Endothelial cell of hepatic sinusoid (primary cell): ENCODE measurements around the gene PLA2G2C.

Source experiments
- in situ Hi-C: cut with HindIII; loops from 2 replicates; pipeline ENCODE4 v1.10.0; 2017; ENCODE audit warnings: low sequenced_read_pairs

PLA2G2C gene

DNA sequence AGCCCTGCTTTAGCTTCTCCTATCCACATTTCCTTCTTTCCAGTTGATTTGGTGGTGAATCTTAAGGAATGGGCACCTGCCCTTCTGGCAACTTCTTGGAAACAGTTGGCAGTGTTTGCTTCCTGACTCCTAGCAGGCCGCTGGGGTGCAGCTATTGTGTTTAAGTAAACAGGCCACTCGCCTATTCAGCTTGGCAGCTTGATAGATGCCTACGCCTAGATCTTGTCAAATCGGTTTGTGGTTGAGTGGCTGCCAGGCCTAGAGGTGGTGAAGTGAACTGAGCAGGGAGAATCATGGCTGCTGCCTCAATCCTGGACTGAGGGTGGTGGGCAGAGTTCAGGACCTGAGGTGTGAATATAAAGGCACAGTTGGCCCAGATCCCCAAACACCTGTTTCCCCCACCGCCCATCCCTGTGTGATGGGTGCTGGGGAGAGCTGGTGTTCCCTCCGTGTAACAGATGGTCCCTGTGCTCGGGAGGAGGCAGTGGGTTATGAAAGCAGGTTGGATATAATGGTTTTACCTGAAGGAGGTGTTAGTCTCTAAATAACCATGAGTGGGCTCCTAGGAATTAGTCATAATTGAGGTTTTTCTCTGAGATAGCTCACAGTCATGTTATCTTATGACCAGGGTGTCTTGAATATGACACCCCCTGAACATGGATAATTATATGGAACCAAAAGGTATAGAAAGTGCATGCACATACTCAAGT lies 940 bp upstream of the PLA2G2C start:
- in situ Hi-C loops = no loop called here

DNA sequence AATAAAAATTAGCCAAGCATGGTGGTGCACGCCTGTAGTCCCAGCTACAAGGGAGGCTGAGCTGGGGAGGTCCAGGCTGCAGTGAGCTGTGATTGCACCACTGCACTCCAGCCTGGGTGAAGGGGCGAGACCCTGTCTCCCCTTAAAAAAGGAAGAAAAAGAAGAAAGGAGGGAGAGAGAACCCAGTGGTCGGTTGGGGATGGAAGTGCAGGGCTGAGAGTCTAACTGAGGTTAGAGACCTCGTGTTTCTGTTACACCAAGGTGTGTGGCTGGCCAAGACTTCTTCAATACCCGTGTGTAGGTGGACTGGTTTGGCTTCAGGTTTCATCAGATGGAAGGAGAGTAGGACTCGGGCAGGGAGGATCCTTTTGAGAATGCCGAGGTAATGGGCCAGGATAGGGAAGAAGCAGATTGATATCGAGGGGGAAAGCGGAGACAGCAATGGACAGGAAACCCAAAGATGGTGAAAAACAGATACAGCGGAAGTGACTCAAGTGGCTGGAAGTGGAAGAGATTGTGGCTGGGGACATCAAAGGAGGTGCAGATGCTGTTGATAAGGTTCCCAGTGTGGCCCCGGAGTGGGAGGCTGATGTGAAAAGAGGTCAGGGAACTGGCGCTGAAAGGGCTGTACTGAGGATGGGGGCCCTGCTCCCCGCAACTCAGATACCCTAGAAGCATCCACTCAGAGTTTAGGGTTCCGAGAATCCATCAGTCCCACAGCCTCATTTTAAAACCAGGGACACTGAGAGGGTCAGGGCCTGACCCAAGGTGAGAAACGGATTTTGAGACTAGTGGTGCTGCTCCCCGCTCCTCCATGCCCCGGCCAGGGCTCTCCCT lies 1.1 kb downstream of the PLA2G2C start:
- in situ Hi-C loops = no loop called here

DNA sequence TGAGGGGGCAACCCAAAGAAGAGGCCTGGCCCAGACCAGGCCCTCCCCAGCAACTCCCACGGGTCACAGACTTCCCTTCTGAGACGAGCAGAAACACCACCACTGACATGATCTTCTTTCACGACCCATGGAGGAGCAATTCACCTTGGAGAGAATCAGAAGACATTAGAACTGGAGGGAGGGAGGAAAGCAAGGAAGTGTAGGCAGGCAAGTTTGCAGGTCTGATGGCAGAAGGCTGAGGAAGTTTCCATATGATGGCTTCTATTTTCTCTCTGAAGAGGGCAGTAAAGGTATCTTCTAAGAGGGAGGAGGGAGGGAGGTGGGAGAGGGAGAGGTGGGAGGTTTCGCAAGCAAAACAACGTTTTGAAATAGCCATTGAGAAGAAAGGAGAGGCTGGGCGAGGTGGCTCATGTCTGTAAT lies 1.8 kb downstream of the PLA2G2C start:
- in situ Hi-C loops = no loop called here

DNA sequence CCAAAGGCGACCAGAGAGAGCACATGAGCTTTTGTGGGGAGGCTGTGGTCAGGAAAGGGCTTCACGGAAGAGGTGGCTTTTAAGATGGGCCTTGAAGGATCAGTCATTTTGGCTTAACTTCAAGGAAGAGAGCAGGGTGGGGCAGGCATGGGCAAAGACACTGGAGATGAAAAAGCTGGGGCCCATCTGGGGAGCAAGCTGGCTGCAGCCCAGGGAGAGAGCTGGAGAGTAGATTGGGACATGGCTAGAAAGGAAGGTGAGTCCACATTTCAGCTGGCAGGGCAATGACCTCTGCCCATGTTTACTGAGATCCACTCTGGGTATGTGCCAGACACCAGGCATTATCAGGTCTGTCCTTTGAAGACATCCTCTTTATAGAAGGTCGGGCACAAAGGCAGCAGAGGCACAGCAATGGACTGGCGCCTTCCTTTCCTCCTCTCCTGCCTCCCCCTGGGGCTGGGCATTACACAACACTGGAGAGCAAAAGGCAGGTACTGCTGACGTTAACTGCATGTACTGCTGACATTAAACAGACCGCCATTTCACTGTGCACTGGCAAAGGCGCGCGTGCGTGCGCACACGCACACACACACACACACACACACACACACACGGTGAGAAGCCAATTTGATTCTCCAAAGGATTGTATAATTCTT lies 2.6 kb downstream of the PLA2G2C start:
- in situ Hi-C loops = no loop called here

DNA sequence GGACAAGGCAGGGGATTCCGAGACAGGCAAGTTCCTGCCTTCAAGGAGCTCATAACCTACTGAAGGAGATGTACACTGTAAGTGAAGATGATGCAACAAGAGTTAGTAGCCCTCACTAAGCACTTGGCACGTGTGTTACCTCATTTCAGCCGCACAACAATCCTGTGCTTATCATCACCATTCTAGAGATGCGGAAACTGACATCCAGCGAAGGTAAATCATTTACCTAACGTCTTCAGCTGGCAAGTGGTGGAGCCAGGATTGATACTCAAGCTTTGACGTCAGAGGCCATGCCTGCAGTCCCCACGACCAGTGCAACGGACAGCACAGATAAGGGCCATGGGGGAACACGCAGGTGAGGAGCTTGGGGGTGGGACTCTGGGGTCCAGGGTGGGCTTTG lies 3.3 kb downstream of the PLA2G2C start:
- in situ Hi-C loops = no loop called here

DNA sequence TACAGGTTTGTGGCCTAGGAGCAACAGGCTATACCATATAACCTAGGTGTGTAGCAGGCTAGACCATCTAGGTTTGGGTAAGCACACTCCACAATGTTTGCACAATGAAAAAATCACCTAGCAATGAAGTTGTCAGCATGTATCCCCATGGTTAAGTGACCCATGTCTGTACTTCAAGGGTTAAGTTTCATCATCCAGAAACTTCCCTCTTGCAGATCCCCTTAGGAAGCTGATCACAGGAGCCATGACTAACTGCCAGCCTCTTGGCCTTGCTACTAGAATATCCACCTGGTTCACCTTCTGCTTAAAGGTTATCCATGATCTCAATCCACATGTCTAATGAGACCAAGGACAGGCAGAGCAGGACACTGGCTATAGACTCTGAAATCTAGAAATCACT lies 3.9 kb downstream of the PLA2G2C start:
- in situ Hi-C loops = no loop called here

DNA sequence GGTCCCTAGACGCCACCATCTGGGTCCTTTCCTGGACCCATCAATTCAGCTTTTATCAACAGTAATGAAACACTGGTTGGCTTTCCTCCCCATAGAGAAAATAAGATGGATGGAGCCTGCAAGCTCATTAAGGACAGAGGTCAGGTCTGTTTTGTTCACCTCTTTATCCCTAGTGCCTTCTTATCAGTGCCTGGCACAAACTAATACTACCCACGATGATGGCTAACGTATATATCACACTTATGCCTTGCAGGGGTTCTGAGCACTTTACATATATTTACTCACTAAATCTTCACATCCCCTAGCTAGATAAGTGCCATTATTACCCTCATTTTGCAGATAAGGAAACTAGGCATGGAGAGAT lies 5.5 kb downstream of the PLA2G2C start:
- in situ Hi-C loops = no loop called here

DNA sequence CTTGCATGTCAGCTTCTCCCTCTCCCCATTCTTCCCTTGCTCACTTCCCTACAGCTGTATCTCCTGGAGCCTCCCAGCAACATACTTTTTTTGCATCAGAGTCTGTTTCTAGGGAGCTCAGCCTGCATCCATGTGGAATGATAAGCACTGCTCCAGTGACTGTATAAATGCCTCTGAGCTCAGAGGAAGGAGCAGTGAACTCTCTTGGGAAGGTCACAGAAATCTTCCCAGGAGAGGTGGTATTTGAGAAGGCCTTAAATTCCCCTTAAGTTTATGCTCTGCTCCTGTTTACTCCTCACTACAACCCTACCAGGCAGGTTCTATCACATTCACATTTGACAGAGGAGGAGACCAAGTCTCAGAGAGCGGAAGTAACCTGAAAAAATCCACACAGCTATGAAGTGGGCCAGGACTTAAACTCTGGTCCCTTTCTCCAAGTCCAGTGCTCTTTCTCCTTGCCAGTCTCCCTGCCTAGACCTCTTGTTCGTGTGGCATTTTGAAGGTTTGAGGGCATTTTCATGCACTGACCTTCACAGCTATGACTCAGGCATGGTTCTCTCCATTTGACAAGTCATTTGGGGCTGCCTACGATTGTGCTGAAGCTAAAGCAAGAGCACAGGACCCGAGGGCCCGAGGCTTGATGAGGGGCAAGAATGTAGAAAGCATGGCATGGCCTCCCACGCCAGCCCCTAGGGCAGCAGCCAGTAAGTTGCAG lies 6.0 kb downstream of the PLA2G2C start:
- in situ Hi-C loops = no loop called here

DNA sequence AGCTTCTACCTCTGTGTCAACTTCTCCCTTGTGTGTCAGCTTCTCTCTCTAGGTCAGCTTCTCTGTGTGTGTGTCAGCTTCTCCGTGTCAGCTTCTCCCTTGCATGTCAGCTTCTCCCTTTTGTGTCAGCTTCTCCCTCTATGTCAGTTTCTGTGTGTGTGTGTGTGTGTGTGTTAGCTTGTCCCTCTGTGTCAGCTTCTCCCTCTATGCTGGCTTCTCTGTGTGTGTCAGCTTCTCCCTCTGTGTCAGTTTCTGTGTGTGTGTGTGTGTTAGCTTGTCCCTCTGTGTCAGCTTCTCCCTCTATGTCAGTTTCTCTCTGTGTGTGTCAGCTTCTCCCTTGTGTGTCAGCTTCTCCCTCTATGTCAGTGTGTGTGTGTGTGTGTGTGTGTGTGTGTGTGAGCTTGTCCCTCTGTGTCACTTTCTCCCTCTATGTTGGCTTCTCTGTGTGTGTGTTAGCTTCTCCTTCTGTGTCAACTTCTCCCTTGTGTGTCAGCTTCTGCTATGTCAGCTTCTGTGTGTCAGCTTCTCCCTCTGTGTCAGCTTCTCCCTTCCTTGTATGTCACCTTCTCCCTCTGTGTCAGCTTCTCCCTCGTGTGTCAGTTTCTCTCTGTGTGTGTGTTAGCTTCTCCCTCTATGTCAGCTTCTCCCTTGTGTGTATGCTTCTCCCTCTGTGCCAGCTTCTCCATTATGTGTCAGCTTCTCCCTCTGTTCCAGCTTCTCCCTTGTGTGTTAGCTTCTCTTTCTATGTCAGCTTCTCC lies 6.8 kb downstream of the PLA2G2C start:
- in situ Hi-C loops = no loop called here

DNA sequence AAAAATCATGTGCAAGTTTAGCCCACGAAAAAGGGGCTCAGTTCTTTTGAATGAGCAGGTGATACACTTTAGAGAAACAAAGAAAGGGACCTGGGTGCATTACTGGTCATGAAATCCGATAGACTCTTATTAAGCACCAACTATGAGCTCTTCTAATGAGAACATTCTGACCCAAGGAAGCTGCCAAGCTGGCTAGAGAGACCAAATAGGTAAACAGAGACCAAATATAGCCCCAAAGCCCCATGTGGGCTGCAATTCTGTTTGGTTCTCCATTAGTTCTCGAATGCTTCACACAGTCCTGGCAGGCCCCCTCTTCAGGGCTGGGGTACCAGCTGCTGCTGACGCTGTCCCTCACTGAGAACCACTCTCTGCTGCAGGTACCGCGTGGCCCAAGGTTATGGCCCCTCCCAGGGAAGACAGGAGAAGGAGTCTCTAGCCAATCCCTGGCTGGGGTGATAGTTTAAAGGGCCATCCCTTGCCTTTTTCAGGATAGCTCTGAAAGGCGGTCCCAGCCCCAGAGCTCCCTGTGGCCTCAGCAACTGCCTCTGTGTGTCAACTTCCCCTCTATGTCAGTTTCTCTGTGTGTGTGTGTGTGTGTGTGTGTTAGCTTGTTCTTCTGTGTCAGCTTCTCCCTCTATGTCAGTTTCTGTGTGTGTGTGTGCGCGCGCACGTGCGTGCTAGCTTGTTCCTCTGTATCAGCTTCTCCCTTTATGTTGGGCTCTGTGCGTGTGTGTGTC lies 7.5 kb downstream of the PLA2G2C start:
- in situ Hi-C loops = no loop called here

DNA sequence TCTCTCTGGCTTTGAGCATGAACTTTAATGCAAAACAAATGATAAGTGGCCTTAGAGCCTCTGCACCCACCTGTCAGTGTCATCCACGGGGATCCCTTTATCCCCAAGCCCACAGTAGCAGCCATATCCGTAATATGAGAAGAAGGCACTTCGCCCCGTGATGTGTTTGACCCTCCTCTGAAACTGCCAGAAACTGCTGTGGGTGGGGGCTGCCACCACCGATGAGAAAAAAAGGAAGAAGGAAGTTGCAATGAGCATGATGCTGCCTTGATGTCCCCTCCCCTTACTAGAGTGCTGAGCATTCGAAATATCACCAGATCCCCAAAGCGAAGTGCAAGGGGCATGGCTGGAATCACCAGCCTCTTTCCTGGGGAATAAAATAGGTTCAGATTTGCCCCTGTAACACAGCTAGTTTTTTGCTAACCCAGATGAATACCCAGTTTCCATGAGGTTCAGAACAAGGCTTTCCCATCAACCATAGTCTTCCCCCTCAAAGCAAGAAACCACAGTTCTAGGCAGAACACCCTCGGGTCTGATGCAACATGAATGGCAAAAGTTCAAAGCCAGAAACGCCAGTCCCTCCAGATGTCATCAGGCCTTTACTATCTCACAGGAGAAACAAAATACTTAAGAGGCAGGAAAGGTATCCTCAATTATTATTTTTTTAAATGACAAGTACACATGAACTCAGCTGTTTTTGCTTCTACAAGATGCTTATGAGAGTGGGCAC lies 11.2 kb downstream of the PLA2G2C start:
- in situ Hi-C loops = loop anchor here (5.0 kb wide), 1 partner anchor 83 kb away; no protein-coding TSS in a partner anchor

DNA sequence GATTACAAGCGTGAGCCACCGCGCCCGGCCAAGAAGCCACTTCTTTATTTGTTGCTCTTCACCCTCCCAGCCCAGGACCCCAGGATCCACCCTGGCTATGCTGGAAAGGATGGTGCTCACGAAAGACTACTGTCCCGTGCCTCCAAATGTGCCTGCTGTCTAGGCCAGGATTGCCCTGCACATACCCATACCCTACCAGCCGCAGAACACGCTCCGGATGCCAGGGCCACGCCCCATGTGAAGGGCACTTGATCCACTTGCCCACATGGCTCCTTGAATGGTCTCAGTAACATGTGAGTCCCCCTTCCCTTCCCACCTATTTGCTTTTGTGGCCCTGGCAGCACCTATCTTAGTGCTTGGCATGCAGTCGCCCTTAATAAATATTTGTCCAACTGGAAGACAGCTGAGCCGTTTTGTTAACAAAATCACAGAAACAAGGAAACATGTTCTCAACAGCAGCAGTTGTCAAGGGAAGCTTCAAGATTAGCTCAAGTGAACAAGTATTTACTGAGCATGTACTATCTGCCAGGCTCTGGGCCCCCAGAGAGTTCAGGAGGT lies 14.2 kb downstream of the PLA2G2C start:
- in situ Hi-C loops = loop anchor here (5.0 kb wide), 1 partner anchor 80 kb away; no protein-coding TSS in a partner anchor

DNA sequence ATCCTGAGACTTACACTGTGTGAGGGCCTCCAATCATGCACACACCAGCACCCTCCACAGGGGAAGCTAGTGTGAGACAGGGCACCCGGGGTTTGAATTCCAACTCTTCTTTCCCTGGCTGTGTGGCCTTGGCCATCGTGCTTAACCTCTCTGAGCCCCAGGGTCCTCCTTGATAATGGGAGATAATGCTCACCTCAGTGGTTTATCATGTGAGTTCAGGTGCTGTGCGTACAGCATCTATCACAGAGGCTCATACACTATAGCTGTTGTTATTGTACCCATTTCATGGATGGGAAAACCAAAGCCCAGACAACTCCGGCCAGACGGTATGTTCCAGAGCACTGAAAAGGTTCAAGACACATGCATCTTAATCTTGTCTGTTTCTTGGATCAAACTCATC lies 16.4 kb downstream of the PLA2G2C start:
- in situ Hi-C loops = loop anchor here (5.0 kb wide), 2 partner anchors 58 to 78 kb away; no protein-coding TSS in a partner anchor

DNA sequence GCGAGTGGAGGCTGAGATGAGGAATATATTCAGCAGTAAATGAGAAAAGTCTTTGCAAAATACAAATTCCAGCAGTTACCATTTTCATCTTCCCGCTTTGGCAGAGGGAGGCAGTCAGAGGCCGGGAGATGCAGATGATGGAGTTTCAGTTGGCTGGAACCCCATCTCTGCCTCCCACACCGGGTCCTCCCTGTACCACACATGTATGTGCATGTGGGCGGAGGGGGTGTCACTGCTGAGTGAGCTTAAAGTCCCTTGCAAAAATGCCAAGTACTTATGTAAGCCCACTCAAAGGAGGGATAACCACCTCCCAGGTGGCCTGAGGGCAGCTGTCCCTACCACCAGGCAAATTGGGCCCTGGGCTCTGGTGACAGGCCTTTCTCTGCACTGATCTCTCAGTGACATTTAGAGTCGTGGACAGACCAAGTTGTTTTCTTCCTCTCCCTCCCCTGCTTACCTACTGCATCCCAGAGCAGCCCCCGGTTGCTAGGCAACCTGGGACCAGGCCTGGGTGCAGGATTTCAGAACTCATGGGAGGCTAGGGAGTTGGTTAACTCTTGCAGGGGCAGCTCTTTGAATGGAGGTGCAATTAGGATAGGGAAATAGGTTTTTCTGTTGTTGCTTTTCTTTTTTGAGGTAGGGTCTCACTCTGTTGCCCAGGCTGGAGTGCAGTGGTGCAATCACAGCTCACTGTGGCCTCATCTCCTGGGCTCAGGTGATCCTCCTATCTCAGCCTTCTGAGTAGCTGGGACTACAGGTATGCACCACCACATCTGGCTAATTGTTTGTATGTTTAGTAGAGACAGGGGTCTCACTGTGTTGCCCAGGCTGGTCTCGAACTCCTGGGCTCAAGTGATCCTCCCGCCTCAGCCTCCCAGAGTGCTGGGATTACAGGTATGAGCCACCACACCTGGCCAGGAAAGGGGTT lies 17.5 kb downstream of the PLA2G2C start:
- in situ Hi-C loops = loop anchor here (5.0 kb wide), 1 partner anchor 57 kb away; no protein-coding TSS in a partner anchor

DNA sequence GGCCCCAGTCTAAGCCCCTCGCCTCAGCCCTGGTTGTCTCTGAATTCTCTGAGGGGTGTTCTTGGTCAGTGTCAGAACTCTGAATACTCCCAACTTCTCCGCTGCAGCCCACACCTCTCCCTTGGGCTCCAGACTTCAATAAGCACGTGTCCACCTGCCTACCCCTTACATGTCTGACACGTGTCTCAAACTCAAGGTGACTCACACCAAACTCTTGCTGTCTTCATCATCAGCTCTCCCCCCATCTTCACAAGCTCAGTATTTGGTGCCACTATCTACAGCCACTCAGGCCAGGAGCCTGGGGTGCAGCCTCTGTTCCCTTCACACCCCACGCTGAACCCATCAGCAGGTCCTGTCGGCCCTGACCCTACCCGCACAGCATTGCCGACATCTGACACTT lies 19.2 kb downstream of the PLA2G2C start:
- in situ Hi-C loops = loop anchor here (5.0 kb wide), 1 partner anchor 55 kb away; no protein-coding TSS in a partner anchor

DNA sequence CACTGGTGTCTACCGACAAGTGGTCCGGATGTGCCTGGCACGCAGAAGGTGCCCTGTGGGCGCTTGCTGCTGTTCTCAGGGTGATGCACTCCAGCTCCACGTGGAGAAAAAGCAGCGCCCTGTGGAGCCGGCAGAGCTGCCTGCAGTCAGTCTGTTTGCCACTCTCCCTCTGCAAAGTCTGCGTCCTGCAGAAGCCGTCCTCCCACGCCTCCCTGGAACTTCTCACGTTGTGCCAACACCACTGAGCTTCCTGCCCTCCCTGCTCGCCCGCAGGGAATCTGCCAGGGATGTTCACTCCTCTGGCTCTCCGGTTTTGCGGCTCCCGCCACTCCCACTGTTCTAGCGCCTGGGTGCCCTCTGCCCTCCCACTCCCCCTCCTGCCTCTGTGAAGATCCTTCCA lies 20.3 kb downstream of the PLA2G2C start:
- in situ Hi-C loops = loop anchor here (5.0 kb wide), 1 partner anchor 54 kb away; no protein-coding TSS in a partner anchor

DNA sequence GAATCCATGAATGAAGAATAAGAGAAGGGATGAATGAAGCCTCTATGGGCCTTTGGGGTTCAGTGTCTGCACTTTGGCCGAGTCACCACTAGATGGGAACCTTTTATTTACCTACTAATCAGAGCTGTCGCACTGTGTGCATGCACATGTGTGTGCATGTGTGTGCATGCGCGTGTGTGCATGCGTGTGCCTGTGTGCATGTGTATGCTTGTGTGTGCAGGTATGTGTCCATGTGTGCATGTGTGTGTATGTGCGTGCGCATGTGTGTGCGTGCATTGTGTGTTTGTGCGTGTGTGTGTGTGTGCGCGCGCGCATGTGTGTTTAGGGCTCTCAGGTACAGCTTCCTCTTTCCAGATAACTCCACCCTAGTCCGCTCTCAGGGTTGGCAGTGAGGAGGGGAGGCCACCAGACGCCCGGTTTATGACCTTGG lies 20.8 kb downstream of the PLA2G2C start:
- in situ Hi-C loops = loop anchor here (5.0 kb wide), 1 partner anchor 53 kb away; no protein-coding TSS in a partner anchor
